ENCODE measurements around the gene ABCC6.
"Not testable (repeated sequence)": the region's sequence is repeated elsewhere in the genome, so short reads cannot be mapped to it uniquely, and the experiment has no call there.

ABCC6 gene

GRCh38 chr16:16223662-16224241, 458 bp upstream of the ABCC6 start:
- not testable (repeated sequence) for DNase-seq (ENCODE audit: low read depth in 3 of 3)

- not testable (repeated sequence) for DNase-seq (ENCODE audit: low read depth in 3 of 3)
Measured at GRCh38 chr16:16221382-16221781, 1.9 kb downstream of the ABCC6 start.

- not testable (repeated sequence) for DNase-seq (ENCODE audit: low read depth in 3 of 3)
Measured at GRCh38 chr16:16220449-16220848, 2.8 kb downstream of the ABCC6 start.

- not testable (repeated sequence) for DNase-seq (ENCODE audit: low read depth in 3 of 3)
Measured at GRCh38 chr16:16218787-16219186, 4.5 kb downstream of the ABCC6 start.

GRCh38 chr16:16218349-16218748, 4.9 kb downstream of the ABCC6 start:
- DNase-seq (ENCODE audit: low read depth in 3 of 3): not testable (repeated sequence)

- DNase-seq (ENCODE audit: low read depth in 3 of 3): not testable (repeated sequence)
Measured at GRCh38 chr16:16213863-16214293, 9.4 kb downstream of the ABCC6 start.

GRCh38 chr16:16211404-16211803, 11.9 kb downstream of the ABCC6 start:
- DNase-seq (ENCODE audit: low read depth in 3 of 3): not testable (repeated sequence)

- DNase-seq (ENCODE audit: low read depth in 3 of 3): not testable (repeated sequence)
Measured at GRCh38 chr16:16208461-16208860, 14.8 kb downstream of the ABCC6 start.

- DNase-seq (ENCODE audit: low read depth in 3 of 3): not testable (repeated sequence)
Measured at GRCh38 chr16:16207787-16208334, 15.4 kb downstream of the ABCC6 start.

GRCh38 chr16:16207097-16207786, 16.1 kb downstream of the ABCC6 start:
- not testable (repeated sequence) for DNase-seq (ENCODE audit: low read depth in 3 of 3)

GRCh38 chr16:16205864-16206263, 17.4 kb downstream of the ABCC6 start:
- not testable (repeated sequence) for DNase-seq (ENCODE audit: low read depth in 3 of 3)

- not testable (repeated sequence) for DNase-seq (ENCODE audit: low read depth in 3 of 3)
Measured at GRCh38 chr16:16204552-16204951, 18.7 kb downstream of the ABCC6 start.

GRCh38 chr16:16203494-16203893, 19.8 kb downstream of the ABCC6 start:
- DNase-seq (ENCODE audit: low read depth in 3 of 3): not testable (repeated sequence)

GRCh38 chr16:16202400-16203143, 20.7 kb downstream of the ABCC6 start:
- DNase-seq (ENCODE audit: low read depth in 3 of 3): peak in 2 of 3 donors; percentile 11 to 22

- not testable (repeated sequence) for DNase-seq (ENCODE audit: low read depth in 3 of 3)
Measured at GRCh38 chr16:16201880-16202279, 21.4 kb downstream of the ABCC6 start.

- DNase-seq (ENCODE audit: low read depth in 3 of 3): not testable (repeated sequence)
Measured at GRCh38 chr16:16200391-16200790, 22.9 kb downstream of the ABCC6 start.

GRCh38 chr16:16199428-16199827, 23.9 kb downstream of the ABCC6 start:
- DNase-seq (ENCODE audit: low read depth in 3 of 3): not testable (repeated sequence)

GRCh38 chr16:16197966-16198365, 25.3 kb downstream of the ABCC6 start:
- DNase-seq (ENCODE audit: low read depth in 3 of 3): no peak

- DNase-seq (ENCODE audit: low read depth in 3 of 3): no peak
Measured at GRCh38 chr16:16197331-16197730, 26.0 kb downstream of the ABCC6 start.

GRCh38 chr16:16196099-16196498, 27.2 kb downstream of the ABCC6 start:
- no peak for DNase-seq (ENCODE audit: low read depth in 3 of 3)

GRCh38 chr16:16191493-16192167, 31.7 kb downstream of the ABCC6 start:
- DNase-seq (ENCODE audit: low read depth in 3 of 3): no peak

GRCh38 chr16:16190966-16191365, 32.3 kb downstream of the ABCC6 start:
- DNase-seq (ENCODE audit: low read depth in 3 of 3): not testable (repeated sequence)

Data from stimulated activated CD4-positive, alpha-beta T cell treated with anti-CD3 and anti-CD28 coated beads, TNF-alpha, amount 100 ng/mL, for 48 hours (primary cell).